ENCODE measurements around the gene KLHL17.
"Not testable (repeated sequence)": the region's sequence is repeated elsewhere in the genome, so short reads cannot be mapped to it uniquely, and the experiment has no call there.

KLHL17 gene

DNA sequence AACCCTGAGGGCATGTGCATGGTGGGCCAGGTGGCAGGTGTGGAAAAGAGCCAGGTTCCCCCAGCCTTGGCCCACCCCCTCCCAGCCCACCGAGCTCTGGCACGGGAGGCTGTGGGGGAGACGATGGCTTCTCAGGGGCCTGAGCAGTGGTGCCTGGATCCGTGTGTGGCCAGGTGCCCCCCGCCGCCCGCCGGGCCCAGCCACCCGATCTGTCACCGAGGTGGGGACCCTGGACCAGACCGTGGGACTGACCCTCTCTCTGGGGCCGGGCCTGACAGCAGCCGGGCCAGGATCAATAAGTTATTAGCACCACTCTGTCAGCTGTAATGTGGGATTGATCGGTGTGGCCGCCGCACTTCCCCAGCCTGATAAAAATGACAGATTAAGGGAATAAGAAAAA, 22.9 kb upstream of the KLHL17 start:
- DNase-seq (ENCODE audit: low spot score) = no peak

DNA sequence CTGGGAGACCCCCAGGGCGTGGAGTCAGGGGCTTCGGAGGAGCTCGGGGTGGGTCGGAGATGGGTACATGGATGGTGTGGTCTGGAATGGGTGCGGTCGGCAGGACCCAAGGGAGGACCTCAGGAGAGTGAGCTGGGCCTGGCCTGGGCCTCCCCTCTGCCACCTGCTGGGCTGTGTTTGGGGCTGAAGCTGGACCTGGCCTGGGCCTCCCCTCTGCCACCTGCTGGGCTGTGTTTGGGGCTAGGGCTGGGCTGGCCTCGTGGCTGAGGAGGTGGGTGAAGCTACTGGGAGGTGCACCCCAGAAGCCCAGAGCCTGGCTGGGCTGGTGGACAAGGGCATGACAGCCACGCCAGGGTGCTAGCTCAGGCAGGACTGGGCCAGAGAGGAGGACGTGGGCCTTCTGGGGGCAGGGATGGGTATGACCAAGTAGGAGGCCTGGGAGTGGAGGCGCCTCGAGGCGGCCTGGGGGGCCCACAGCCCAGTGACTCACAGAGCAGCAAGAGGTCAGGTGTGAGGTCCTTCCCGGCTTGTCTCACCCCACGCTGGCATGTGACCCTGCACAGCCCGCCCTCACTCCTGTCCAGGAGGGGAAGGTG, 22.2 kb upstream of the KLHL17 start:
- DNase-seq (ENCODE audit: low spot score) = no peak

DNA sequence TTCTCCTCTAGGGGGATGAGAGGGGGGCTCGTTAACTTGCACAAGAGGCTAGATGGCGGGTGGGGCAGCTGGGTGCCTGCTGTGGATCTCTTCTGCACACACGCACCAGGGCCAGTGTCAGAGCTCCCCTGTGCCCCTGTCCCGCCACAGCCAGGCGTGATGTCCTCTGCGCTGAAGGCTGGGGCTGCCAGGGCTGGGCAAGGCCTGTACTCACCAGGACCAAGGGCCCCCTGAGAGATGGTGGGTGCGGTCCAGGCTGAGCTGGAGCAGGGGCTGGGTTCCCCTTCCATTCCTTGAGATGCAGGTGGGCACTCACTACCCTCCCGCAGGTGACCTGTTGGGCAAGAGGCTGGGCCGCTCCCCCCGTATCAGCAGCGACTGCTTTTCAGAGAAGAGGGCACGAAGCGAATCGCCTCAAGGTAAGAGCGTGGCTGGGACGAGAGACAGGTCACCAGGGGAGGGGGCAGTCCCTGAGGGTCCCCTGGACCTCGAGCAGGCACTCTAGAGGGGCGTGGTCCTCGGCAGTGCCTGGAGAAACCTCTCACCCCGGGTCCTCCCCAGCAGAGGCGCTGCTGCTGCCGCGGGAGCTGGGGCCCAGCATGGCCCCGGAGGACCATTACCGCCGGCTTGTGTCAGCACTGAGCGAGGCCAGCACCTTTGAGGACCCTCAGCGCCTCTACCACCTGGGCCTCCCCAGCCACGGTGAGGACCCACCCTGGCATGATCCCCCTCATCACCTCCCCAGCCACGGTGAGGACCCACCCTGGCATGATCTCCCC, 21.5 kb upstream of the KLHL17 start:
- no peak for DNase-seq (ENCODE audit: low spot score)

DNA sequence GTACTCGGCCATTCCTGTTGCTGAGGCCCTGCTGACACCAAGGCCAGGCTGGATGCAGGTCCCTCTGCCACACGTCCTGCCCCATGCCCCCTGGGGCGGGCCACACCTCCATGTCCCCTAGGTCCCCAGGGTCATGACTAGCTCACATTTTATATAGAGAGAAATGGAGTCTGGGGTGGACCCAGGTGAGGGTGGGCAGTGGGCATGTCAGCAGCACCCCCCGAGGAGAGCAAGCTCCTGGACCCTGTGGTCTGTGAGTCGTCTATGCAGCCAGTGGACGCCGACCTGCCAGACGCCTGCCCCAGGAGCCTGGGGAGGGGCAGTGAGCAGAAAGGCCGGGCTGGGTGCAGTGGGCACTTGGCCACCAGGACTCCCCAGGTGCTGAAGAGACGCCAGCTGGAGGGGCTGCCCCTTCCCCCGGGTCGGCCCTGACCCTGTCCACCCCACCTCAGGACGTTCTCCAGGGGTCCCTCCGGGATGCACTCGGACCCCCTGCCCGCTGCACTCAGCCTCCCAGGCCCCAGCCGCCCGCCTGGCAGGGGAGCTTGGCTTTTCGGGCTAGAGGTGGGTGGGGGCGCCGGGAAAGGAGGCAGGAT, 20.8 kb upstream of the KLHL17 start:
- no peak for DNase-seq (ENCODE audit: low spot score)

DNA sequence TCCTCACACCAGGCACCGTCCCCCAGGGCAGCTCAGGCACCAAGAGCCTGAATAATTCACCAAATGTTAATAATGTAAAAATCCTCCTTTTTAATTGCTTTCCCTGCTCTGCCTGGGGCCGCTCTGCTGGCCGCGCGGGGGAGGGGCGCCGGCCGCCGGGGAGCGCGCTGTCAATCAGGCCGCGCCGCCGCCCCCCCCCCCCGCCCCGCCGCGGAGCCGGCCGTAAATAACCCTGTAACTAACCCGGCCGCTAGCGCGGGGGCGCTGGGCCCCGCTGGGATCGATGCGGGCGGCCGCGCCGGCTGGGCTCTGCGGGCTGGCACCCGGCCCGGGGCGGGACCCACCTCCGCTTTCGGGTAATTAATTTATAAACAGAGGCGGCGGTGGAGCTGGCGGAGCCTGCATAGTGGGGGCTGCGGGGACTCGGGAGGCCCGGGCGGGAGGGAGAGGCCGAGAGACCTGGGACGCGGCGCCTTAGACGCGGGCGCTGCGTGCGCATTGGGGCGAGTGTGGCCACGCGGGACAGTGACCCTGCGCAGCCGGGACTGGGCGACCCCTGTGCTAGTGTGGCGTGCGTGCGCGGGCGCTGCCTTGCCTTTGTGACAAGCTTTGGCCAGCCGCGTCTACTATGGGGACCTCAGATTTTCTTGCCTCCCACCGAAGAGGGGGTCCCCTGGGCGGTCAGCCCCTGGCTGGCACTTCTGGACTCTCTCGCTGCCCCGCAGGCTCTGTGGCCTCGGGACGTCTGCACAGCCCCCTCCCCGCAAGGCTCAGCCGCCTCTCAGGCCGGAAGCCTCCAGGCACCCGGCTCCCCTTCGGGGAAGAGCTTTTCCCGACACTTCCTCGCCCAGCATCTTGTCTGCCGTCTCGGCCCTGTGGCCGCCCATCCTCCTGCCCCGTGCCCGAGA, 20.0 kb upstream of the KLHL17 start:
- DNase-seq (ENCODE audit: low spot score) = peak; percentile 40

DNA sequence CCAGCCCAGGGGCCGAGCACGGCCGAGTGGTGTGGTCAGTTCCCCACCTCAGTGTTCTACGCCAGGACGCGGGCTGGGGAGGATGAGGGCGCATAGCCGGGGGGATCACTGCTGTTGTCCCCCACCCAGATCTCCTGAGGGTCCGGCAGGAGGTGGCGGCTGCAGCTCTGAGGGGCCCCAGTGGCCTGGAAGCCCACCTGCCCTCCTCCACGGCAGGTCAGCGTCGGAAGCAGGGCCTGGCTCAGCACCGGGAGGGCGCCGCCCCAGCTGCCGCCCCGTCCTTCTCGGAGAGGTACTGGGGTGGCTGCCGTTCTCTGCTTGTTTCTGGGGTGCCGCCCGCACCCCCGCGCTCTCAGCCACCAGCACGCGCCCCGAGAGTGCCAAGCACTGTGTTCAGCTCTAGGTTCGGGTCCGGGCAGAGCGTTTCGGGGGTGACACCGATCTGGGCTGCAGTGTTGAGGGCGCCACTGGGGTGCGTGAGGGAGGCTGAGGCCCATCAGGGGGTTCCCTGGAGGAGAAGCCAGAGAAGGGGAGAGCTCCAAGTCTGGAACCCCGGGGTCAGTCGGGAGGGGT, 19.3 kb upstream of the KLHL17 start:
- no peak for DNase-seq (ENCODE audit: low spot score)

DNA sequence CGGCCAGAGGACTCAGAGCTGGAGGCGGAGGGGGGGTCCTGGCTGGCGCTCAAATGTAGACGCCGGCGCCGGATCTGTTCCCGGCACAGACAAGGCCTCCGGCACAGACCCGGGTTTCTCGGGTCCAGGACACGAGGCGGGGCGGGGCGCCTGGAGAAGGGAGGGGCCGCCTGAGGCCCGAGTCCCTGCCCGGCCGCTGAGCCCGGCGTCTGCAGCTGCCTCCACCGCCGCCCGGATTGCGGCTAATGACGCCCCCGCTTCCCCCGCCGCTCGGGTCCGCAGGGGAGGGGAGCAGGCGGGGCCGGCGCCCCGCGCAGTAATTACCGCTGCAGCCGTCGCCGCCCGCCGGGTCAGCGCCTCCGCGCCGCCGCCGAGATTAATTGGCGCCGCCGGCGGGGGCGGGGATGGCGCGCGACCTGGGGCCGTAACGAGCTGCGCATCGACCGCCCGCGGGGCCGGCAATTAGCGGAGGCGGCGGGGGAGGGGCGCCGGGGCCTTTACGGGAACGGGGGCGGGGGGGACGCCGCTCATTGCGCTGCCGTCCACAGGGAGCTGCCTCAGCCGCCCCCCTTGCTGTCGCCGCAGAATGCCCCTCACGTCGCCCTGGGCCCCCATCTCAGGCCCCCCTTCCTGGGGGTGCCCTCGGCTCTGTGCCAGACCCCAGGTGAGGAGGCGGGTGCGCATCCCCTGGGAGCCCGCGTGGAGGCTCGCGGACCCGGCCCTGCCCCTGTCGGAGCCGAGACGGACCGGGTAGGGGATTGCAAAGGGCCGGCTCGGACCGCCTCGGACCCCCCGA, 18.6 kb upstream of the KLHL17 start:
- DNase-seq (ENCODE audit: low spot score) = peak; percentile 51

DNA sequence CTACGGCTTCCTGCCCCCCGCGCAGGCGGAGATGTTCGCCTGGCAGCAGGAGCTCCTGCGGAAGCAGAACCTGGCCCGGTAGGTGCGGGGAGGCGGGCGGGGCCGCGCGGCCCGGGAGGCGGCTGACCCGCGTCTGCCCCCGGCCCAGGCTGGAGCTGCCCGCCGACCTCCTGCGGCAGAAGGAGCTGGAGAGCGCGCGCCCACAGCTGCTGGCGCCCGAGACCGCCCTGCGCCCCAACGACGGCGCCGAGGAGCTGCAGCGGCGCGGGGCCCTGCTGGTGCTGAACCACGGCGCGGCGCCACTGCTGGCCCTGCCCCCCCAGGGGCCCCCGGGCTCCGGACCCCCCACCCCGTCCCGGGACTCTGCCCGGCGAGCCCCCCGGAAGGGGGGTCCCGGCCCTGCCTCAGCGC, 18.0 kb upstream of the KLHL17 start:
- DNase-seq (ENCODE audit: low spot score) = no peak

DNA sequence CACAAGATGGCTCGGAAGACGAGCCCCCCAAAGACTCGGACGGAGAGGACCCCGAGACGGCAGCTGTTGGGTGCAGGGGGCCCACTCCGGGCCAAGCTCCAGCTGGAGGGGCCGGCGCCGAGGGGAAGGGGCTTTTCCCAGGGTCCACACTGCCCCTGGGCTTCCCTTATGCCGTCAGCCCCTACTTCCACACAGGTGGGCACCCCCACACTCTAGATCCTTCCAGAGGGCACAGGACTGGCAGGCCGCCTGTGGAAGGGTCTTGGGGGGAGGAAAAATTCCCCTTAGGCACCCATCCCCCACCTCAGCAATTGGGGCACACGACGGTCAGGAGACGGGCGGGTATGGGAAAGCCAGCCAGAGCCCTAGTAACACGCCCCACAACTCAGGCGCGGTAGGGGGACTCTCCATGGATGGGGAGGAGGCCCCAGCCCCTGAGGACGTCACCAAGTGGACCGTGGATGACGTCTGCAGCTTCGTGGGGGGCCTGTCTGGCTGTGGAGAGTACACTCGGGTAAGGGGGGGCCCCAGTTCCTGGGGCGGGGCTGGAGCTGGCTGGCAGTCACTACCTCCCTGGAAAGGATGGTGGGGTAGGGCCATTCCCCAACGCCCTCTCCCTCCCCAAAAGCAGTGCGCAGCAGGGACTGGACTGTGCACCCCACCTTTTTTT, 17.4 kb upstream of the KLHL17 start:
- no peak for DNase-seq (ENCODE audit: low spot score)

DNA sequence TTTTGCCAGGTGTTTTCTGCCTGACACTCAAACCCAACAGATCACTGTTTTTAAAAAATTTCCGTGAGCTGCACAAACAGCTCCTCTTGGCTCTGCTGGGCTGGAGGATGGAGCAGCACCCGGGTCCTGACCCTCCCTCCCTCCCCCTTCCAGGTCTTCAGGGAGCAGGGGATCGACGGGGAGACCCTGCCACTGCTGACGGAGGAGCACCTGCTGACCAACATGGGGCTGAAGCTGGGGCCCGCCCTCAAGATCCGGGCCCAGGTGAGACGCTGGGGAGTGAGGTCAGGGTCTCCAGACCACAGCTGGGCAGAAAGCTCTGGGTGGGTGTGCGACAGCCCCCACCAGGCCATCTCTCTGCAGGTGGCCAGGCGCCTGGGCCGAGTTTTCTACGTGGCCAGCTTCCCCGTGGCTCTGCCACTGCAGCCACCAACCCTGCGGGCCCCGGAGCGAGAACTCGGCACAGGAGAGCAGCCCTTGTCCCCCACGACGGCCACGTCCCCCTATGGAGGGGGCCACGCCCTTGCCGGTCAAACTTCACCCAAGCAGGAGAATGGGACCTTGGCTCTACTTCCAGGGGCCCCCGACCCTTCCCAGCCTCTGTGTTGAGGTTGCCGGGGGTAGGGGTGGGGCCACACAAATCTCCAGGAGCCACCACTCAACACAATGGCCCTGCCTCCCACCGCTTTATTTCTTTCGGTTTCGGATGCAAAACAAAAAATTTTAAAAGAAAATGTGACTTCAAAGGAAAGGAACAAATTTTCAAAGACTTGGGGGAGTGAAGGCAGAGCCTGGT, 16.6 kb upstream of the KLHL17 start:
- no peak for DNase-seq (ENCODE audit: low spot score)

DNA sequence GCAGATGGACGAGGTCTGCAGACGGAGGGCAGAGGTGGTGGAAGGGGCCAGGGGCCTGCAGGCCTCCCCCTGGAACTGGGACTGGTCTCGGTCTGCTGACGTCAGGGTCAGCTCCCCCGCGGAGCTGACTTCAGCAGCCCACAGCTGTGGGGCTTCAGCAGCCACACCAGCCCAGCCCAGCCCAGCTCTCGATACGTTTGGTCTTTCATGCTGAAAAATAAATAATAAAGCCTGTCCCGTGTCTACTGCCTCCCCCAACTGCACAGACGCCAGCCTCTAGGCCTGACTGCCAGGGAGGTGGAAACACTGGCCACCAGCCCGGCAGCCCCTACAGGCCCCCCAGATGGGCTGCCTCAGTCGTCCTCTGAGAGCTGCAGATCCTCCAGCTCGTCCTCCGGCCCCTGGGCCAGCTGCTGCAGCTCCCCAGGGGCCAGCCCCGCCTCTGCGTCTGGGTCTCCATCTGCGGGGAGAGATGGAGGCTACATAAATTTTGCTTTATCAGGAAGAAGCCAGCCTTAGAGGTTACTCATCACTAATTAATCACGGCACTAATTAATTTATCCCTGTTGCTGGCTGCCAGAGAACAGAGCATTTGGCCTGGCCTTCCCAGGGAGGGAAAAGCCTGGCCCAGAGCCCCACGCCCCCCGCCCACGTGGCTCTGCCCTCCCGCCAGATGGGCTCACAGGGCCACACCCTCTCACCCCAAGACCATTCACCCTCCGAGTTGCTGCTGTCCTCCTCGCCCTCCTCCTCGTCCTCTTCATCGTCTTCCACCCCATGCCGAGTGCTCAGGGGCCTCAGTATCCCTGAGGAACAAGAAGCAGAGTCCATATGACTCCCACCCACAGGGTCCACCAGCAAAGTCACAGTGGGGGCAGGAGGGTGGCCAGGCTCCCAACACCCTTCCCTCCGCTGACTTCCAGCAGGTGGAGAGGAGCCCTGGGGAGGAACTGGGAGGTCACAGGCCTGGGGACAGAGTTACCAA, 15.8 kb upstream of the KLHL17 start:
- DNase-seq (ENCODE audit: low spot score) = no peak

DNA sequence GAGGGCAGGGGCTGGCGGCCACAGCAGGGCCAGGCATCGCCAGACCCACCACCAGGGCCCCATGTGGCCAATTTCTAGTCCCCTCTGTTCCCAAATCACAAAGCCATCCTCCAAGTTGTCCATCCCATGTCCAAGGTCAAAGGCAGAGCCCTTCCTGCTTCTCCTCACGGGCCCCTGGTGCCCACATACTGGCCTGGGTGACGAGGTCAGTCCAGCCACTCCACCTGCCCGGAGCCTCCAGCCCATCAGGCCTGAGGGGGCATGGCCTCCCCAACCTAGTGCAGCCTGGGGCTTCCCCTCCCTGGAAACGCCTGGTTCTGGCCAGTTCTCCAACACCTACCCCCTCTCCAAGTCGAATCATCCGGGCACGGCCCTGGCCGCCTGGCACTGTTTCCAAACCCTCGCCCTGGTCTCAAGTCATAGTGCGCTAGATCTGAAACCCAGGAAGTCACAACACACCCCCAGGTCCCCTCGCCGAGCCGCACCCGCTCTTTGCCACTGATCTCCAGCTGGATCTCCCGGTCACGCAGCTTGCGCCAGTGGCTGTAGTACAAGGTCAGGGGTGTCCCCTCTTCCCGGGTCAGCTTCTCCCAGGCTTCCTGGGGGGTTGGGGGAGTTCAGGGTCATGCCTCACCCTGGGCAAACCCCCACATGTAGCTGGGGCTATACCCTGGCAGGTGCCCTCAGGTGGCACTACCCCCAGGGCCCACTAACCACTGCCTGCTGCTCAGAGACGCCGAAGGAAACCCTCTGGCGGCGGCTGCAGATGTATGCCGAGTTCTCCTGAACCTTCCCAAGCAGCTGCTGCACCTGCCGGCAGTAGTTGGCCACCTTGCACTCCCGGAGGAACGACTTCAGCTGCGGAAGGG, 14.5 kb upstream of the KLHL17 start:
- no peak for DNase-seq (ENCODE audit: low spot score)

DNA sequence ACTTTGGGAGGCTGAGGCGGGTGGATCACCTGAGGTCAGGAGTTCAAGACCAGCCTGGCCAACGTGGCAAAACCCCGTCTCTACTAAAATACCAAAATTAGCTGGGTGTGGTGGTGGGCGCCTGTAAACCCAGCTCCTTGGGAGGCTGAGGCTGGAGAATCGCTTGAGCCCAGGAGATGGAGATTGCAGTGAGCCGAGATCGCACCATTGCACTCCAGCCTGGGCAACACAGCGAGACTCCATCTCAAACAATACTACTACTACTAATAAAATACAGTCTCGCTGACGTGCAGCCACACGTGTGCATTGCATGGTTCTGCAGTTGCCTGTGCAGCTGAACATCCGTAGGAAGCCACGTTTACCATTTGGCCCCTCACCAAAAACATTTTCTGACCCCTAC, 13.6 kb upstream of the KLHL17 start:
- not testable (repeated sequence) for DNase-seq (ENCODE audit: low spot score)

DNA sequence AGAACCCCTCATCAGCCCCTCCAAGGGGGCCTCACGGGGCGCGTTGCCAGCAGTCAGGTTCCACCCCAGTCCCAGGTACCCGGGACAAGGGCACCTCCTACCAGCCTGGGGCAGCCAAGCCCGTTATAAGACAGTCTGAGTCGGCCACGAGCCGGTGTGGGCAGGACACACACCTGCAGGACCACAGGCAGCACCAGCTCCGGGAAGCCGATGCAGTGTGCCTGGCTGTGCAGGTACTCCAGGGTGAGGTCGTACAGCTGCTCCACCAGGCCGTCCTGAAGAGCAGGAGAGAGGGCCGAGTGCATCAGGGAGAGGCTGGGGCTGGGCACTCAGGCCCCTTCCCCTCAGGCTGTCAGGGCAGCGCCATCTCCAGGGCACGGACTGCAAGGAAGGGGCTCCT, 12.4 kb upstream of the KLHL17 start:
- no peak for DNase-seq (ENCODE audit: low spot score)

DNA sequence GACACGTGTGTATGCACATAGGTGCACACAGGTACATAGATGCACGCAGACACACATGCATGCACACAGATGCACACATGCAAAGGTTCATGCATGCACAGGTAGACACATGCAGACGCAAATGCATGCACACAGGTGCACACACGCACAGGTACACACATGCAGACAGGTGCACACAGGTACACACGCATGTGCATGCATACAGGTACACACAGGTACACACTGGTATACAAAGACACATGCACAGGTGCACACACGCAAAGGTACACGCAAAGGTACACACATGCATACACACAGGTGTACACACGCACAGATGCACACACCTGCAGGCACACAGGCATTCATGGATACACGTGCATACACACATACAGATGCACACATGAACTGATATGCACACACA, 10.1 kb upstream of the KLHL17 start:
- no peak for DNase-seq (ENCODE audit: low spot score)

DNA sequence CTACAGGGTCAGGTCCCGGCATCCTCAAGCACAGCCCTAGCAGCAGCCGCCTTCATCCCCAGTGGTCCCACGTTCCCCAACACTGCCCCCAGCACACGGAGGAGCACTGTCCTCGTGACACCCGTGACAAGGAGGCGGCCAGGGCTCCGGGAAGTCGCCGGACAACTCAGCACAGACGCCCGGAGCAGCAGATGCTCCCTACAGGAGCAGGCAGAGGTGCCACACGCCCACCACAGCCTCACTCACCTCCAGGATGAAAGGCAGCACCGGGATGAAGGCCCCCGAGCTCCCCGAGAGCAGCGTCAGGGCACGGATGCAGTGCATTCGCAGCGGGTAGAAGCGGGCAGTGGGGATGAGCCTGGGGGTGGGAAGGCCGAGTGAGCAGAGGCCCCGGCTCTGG, 9.5 kb upstream of the KLHL17 start:
- DNase-seq (ENCODE audit: low spot score) = no peak

DNA sequence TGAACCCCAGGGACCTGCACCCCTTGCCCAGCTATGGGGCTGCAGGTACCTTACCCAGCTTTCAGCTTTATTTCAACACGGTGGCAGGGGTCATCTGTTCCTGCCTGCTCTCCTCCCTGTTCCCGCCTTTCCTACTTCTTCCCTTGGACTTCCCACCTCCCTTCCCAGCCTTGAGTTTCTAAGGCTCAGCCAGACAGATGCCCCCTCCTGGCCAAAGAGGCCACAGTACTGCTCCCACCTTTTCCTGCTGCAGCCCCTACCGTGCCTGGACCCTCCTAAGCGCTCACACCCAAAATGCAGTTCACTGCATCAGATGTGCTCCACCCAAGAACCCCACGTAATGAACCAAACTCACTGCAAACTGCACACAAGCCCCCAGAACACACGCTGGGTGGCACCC, 9.0 kb upstream of the KLHL17 start:
- DNase-seq (ENCODE audit: low spot score) = no peak

DNA sequence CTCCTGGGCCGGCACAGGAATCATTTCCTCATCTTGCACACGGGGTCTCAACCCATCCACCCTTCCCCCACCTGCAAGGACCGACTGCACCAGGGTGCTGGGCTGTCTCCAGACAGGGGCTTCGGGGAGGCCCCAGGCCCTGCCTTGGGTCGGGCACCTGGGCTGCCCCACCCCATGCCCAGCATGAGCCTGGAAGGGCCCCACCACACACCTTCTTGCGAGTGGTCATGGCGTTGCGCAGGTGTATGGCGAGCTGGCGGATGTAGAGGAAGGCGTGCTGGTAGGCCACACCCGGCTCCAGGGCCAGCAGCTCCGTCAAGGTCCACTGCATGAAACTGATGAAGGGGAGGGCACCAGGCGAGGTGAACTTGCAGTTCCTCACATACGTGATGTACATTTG, 8.2 kb upstream of the KLHL17 start:
- no peak for DNase-seq (ENCODE audit: low spot score)
